ENCODE data around the gene OR2H2.
A peak's percentile ranks its signal among the peaks of the same experiment; 100 is the strongest.

OR2H2 gene

DNA sequence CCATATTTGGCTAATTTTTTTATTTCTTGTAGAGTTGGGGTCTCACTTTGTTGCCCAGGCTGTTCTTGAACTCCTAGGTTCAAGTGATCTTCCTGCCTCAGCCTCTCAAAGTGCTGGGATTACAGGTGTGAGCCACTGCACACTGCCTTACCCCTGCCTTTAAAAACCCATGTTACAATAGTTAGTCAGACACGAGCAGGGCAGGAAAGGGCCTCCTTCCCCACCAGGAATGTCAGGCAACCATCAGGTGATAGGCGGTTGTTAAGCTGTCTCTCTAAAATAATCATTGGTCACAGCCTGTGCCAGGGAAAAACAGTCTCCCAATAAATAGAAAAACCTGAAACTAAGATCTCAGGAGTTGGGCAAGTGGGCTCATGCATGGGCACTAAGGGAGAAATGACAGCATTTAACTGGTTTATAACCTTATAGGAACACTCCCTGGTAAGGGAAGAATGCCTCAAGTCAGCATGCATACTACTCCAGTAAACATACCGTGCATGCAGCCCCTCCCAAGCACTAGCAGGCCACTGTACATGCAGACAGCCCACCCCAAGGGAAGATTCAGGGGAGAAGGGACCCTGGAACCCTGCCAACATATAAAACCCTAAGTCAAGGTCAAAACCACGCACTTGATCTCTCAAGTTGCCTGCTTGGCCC, 8.4 kb downstream of the OR2H2 start:
- DNase-seq, result no peak

DNA sequence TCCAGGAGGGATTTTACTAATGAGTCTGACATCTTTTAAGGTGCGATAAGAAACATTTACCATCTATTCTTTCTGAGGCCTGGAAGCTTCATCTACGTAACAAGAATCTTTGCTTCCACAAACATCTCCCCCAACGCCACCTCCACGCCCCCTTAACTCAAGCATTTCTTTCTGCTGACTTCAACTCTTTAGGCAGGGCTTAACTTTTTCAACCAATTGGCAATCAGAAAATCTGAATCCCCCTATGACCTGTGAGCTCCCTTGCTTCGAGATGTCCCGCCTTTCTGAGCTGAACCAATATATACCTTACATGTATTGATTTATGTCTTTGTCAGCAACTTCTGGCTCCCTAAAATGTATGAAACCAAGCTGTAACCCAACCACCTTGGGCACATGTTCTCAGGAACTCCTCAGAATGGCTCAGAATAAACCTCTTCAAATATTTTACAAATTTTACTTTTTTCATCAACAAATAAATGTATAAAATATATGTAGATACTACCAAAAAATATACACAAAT, 11.5 kb downstream of the OR2H2 start:
- no peak for DNase-seq

DNA sequence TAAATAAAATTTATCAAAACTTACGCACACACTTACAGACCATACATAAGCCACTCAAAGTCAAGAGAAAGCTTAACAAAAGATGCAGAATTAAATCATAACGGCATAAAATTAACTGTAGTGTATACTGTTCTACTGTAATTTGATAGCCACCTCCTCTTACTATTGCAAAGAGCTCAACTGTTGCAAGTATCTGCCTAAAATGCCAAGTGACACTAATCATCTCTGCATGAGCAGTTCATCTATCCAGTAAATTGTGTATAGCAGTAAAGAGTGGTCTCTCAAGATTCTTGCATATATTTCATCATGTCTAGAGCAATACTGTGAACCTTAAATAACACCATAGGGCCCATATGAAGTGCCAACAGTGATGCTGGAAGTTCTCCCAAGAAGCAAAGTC, 12.3 kb downstream of the OR2H2 start:
- no peak for DNase-seq

DNA sequence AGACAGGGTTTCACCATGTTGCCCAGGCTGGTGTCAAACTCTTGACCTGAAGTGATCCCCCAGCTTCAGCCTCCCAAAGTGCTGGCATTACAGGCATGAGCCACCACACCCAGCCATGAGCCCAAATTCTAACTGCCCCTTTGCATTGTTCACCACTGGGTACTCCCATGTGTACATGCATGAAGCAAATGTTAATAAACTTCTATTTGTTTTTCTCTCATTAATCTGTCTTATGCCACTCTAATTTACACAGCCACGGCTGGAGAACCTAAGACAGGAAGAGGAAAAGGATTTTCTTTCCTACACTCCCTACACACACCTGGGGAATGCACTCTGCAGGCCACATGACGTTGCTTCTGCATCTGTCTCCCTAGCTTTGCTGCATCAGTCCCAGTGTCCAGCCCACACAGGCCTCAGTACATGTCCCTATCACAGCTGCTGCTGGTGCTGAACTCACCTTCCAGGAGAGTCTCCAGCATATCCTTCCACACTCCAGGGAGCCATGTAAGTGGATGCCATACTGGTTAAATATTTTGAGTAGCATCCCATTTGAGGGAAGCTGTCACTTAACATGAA, 13.3 kb downstream of the OR2H2 start:
- DNase-seq, result no peak

DNA sequence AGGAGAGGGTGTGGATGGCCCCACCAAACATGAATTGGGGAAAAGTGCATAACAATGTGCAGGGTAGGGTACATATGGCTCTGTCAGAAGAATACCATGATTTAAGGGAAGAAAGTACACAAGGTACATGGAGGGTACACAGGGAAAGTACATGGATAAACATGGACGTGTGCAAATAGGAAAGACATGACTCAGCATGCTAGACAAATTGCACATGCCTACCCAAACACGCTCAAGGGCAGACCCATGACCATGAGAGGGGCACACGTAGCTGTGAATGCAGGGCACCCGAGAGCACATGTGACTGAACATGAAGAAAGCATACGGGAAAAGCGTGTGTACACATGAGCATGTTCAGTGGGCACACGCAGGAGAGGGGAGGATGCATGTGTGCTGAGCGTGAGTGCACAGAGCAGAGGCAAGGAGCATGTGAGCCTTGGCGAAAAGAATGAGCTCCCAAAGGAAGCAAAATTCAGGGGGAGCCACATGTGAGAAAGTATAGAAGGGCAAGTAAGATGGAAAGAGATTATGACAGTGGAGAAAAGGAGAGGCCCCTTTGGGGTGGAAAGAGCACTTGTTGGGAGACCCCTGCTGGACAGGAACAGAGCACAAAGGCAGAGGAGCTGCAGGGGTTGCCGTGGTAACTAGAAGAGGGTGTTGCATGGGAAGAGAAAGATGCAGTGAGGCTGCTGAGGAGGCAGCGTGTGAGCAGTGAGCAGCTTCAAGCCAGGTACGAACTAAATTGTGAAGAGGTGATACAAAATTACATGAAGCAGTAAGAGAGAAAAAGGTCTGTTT, 17.8 kb downstream of the OR2H2 start:
- DNase-seq, result no peak

DNA sequence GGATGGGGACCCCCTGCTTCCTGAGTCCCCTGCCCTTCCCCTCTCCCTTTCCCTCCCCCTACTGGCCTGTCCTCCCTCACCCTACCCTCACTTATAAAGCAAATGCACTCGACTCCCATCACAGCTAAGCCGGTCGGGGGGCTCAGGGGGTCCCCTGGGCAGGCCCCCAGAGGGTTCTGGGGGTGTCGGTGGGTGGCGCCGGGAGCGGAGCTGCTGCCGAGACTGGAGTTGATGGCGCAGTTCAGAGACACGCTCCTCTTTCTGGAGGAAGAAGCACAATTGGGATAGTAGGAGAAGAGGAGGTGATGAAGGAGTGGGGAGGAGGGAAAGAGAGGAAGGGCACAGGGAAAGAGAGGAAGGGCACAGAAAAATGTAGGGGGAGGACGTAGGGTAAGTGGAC, 18.5 kb downstream of the OR2H2 start:
- DNase-seq, result no peak

DNA sequence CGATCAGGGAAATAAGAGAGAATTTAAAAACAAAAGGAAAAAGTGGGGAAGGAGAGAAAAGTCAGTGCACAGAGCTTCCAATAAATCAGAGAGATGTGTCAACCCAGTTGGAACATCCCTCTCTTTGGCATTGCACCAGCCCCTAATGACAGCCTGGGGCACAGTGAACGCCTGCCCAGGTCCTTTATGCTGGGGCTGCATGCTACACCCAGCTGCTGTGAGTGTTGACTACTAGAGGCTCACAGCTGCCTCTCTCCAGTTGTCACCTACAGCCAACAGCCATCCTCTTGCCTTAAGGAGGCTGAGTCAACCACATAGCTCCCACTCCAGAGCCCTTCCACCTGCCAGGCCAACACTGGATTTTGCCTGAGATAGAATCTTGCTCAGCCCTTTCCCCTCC, 19.0 kb downstream of the OR2H2 start:
- no peak for DNase-seq

DNA sequence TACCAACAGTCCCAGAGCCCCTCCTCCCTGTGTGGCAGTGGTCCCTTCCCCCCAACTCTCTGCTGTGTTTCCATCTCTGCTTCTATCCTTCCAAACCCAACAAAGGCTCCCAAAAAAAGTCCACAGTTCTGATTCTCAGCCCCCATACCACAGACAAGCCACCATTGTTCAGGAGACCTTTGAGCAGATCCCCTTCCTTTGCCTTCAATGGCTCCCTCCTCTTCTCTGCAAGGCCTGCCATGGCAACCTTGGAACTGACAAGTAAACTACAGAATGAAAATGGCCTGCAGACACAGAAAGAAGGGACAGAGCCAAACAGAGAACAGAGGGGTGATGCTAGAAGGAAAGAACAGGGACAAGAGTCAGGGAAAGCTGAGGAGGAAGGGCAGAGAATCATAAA, 23.2 kb downstream of the OR2H2 start:
- DNase-seq, result no peak

DNA sequence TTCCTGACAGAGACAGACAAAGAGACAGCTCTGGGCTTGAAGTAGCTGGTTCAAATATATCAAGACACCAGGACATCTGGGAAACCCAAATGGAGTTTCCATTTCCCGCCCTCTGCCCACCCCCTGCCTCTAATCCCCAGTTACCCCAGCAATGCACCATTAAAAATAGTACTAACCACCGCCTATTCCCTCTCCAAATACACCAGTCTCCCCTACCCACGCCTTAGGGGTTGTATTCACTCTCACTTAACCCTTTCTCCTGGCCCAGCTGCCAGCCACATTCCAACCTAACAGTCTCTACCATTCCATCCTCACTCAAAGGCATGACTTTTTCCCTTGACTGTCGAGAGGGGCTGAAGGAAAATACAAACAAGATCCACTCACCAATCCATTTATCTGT, 25.6 kb downstream of the OR2H2 start:
- no peak for DNase-seq

DNA sequence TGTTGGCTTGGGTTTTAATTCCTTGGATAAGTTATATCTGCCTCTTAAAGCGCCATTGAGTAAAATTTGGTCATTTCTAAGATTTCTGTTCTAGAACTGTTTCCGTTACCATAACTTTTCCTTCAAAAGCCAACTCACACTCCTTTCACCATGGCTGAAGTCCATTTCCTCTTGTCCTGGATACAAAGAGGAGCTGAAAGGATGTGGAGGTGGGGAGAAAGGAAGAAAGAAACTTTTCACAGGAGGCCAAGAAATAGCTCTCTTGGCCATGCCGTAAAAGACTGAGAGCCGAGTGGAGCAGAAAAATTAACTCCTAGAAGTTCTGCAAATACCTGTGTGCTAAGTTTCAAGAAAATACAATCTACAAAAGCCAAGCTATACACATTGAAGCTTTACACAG, 26.5 kb downstream of the OR2H2 start:
- DNase-seq, result no peak

DNA sequence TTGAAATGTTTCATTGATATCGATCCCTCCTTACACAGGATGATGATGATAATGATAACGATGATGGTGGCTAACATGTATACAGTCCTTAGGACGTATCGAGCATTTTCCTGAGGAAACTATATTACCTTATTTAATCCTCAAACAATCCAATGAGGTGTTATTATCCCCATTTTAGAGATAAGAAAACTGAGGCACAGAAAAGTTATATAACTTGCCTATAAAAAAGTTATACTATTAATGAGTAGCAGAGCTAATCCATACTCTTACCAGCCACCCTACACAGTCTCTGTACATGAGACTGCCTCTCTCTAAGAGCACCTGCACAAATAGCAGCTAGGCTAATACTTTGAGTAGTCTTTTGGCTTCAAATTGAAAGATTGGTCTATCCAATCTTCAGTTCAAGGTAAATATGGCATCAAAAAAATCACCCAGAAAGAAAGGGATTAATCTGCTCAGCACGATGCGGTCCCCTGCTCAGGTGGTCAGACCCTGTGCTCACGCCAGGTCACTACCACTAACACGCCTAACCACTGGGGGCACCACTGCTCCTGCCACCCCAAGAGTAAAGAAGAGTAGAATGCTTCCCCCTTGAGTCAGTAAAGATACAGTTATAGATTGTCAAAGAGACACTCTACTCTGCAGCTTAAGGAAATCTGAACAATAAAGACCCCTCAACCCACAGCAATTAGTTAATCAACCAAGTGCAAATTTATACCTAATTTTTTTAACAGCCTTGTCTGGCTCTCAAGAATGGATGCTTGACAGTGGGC, 33.0 kb downstream of the OR2H2 start:
- no peak for DNase-seq

DNA sequence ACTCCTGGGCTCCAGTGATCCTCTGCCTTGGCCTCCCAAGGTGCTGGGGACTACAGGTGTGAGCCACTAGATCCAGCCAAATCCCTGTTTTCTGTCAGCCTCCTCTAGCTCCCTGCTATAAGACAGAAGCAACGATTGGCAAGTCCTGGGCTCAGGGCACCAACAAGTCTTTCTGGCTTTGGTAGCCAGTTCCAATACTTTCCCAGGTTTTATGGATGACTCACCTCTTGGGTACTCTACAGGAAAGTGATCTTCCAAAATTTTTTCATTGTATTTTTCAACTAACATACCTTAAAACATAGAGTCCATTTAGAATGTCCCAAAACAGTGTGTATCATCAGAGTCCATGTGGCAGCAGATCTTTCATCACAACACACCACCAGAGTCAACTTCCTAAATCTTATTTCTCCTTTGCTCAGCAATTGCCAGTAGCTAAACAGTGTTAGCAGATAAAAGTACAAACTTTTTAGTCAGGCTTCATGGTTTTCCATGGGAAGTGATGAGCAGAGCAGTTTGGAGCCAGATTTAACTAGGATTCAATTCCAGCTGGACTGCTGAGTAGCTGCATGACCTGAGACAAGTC, 34.7 kb downstream of the OR2H2 start:
- no peak for DNase-seq

DNA sequence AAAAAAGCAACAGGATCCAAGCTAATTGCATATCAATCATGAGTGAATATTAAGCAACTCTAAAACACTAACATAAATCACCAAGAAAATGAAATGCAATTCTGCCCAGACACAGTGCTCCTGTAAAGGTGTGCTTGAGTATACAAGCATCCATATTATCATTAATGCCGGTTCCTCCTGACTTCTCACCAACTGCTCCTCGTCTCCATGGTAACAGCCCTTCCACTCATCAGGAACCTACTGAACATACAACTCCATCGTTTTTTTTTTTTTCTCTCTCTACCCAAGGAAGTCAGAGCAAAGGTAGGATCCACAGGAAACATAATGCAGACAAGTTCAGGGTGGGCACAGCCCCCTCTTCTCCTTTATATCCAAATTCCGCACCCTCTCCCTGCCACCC, 35.7 kb downstream of the OR2H2 start:
- DNase-seq, result no peak

DNA sequence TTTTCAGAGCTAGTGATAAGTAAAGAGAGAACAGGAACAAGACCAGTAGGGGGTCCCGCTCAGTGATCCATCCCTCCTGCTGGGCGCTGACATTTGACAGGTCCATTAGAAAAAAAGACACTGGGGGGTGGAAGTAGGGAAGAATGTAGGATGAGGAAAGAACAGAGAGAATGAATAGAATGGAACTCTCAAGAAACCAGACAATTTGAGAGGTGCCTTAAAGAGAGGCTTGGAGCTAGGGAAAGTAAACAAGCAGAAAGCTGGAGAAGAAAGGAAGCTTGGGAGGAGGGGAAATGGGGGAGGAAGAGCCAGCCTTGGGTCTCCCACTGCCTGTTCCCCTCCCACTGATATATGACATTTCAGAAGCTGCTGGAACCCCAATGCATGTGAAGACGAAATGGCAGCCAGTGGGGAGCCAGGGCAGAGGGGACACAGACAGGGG, 39.6 kb downstream of the OR2H2 start:
- DNase-seq, result no peak

DNA sequence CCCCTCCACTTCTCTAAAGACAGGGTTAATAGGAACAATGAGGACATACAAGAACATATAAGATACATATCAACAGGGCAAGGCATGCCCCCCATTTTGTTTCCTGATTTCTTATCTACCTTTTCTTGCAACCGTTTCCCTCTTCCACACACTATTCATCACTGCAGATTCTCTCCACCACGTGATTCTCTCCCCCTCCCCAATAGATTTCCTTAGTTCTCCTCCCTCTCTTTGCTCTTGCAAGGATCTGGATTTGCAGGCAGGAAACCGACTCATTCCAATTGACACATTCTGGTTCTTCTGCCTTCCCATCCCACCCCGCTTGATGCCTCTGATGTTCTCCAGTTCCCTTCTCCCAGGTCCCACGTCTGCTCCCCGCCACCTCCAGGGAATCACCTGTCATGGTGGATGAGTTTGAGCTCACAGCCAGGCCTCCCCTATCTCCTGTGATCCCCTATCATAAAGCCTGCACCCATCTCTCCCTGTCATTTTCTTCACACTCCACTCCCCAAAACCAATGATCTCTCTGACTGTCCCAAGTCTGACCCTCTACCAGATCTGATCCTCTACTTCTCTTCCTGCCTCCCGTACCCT, 40.5 kb downstream of the OR2H2 start:
- DNase-seq, result no peak

DNA sequence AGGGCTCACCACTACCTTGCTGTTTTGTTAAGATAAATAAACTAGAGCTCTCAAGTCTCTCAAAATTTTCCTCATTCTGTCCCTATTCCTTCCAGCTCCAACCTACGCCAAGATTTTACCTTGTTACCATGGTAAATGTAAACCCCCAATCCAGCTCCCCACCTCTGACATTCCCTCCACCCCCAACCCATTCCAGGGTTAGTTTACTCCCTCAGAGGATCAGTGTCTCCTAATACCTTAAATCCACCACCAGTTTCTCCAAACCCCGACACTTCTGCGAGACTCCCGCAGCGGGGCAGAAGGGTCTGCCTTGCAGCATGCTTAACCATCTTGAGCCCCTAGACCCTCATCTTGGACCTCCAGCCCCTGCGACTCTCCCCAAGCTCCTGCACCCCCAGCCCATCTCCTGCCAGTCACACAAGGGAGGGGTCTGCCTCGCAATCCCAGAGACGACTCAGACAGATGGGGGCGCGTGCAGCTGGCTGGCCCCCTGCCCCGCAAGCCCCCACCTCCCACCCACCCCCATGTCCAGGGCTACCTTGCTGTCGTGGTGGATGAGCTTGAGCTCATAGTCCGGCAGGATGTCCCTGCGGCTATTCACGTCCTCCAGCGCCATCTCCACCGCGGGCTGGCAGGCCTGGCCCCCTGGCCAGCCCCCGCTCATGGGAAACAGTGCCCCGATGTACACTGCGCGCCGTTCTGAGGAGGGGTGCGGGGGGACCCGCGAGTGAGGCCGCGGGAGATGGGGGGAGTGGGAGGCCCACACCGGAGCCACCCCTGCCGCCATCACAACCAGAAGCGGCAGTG, 42.2 kb downstream of the OR2H2 start:
- DNase-seq, result no peak

DNA sequence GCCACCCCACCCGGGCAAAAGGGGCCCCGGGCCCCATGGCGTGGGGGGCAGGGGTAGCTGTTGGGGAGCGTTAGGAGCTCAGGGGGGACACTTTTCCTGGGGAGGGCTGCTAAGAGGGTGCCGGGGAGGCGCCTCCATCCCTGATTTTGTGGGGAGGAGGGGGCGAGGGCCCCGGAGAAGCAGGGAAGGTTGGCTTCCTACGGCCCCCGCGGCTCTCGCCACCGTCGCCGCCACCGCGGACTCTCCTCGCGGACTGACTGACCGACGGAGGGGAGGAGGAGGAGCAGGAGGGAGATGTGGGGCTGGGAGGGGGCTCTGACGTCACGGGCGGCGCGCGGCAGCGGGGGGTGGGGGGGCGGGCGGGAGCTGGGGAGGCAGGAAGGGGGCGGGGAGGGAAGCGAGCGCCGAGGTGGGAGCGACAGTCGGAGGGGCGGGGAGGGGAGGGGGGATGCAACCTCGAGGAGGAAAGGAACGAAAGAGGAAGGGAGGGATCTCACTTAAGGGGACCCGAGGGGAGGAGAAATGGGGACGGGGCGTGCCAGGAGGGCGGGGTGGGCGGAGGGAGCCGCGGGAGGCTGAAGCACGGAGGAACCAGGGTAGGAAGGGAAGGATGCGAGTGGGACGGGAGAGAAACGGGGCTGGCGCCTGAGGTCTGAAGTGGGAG, 43.0 kb downstream of the OR2H2 start:
- peak; percentile 76 for DNase-seq

DNA sequence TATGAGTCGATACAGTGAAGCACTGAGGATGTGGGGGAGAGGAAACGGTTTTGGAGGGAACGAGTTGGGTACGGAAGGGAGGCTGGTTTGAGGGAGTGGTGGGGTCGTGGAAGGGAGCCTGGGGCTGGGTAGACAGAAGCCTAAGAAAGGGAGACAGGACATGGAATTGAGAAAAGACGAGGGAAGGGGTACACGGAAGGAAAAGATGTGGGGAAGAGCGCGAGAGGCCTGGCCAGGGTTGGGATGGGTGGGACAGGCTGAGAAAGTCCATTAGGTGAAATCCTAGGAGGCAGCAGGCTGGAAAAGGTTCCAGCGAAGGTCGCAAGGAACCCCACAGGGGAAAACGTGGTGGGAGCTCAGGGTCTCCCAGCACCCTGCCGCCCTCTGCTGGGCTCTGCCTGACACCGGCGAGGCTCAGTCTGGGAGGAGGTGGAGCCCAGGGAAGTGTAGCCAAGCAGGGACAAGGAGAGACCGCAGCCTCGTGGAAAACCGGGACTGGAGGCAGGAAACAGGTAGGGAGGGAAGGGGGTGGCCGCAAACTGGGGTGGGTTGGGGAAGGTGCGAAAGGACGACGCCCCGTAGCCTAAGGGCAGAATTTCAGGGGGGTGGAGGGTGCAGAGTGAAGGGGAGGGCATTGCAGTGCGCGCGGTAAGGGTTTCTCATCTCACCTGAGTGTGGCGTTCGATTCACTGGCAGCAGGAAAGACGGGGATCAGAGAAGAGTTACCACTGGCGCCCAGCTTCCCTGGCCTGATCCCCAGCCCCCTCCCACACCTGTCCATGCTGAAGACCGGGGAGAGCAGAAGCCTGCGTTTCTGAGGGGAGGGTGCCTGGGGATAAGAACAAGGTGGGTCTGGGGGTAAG, 43.7 kb downstream of the OR2H2 start:
- peak; percentile 54 for DNase-seq

DNA sequence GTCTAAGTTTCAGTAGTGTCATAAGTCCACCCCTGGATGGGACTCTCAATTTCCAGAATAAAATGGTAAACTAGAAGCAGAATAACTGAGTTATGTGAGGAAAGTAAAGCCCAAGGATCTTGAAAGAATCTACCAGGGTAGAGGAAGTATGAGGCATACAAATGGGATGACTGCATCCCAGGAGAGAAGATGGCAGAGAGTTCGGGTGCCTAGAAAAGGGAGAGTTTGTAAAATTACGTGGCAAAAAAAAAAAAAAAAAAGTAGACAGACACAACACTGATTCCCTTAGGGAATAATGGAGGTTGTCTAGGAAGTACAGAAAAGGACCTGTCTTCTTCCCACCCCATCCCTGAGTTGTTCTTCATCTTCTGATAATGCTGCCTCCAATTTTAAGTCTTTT, 44.6 kb downstream of the OR2H2 start:
- no peak for DNase-seq

DNA sequence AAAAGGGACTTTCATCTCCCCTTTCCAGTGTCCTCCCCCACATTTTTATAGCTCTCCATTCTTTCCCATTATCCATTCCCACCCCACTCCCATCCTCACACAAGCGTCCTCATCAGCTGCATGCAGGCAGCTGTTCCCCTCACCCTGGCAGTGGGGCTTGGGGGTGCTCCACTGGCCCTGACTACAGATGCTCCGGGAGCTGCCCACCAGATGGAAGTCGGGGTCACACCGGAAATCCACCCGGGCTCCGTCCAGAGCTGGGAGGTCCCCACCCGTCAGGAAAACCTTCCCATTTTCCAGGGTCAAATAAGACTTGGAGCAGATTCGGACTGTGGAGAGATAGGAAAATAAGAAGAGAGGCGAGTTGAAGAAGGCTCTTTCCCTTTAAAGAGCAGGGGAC, 45.4 kb downstream of the OR2H2 start:
- DNase-seq, result no peak

Measured in T1000 (cell line).